ENCODE measurements around the gene PRKCA.

PRKCA gene

DNA sequence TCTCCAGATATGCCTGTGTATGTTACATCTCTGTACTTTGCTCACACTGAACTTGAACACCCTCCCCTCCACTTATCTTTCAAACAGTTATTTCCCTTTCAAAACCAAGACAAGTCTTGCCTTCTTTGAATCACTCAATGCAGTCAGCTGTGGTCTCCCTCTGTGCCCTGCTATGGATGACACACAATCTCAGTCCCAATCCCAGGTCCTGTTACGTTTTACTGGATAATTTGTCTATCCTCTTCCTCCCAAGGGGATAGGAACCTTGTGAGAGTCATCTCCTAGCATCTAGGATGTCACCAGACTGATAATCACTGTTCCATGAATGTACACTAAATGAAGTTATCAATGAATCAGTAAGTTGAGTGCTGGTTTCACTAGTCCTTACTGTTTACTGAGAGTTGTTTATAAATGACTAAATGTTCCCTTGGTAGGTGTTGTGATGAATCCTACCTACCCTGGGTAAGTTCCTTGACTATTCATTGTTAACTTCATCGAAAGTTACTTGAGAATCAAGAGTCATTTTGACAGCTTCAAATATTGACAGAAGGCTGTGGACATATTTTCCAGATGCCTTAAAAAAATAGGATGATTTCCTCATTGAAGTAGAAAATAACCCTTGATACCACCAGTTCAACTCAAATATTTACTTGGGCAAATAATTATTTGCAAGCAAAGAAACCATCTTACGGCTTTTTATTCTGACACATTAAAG lies 244.9 kb downstream of the PRKCA start:
- Mint-ChIP-seq H3K36me3 (ENCODE audit: insufficient read depth) (peaks cover 4% of the 10 kb centered on the region), H3K27ac (peak overlapping the region; percentile 55 to 95), H3K4me3 (peak overlapping the region; percentile 59 to 63), H3K27me3 (no peaks in the 10 kb centered on the region), H3K9me3 (no peaks in the 10 kb centered on the region), H3K4me1 (ENCODE audit: low read depth in 2 of 2) (peaks cover 30 to 39% of the 10 kb centered on the region in 2 donors)
- DNase-seq (no peak), ATAC-seq (replicated peaks) (no peak)

- peaks cover 4% of the 10 kb centered on the region for H3K36me3 Mint-ChIP-seq (ENCODE audit: insufficient read depth)
- DNase-seq = peak; percentile 6 to 20 (median 18)
- H3K27ac Mint-ChIP-seq = peak overlapping the region; percentile 55 to 95
- peaks cover 24 to 32% of the 10 kb centered on the region in 2 donors for H3K4me1 Mint-ChIP-seq (ENCODE audit: low read depth in 2 of 2)
- no peaks in the 10 kb centered on the region for H3K9me3 Mint-ChIP-seq
- H3K4me3 Mint-ChIP-seq = peak overlapping the region; percentile 59 to 63
- peak; percentile 95 for ATAC-seq (replicated peaks)
- H3K27me3 Mint-ChIP-seq = no peaks in the 10 kb centered on the region
These were observed 245.7 kb downstream of the PRKCA start for GRCh38 chr17:66548158-66548557.

DNA sequence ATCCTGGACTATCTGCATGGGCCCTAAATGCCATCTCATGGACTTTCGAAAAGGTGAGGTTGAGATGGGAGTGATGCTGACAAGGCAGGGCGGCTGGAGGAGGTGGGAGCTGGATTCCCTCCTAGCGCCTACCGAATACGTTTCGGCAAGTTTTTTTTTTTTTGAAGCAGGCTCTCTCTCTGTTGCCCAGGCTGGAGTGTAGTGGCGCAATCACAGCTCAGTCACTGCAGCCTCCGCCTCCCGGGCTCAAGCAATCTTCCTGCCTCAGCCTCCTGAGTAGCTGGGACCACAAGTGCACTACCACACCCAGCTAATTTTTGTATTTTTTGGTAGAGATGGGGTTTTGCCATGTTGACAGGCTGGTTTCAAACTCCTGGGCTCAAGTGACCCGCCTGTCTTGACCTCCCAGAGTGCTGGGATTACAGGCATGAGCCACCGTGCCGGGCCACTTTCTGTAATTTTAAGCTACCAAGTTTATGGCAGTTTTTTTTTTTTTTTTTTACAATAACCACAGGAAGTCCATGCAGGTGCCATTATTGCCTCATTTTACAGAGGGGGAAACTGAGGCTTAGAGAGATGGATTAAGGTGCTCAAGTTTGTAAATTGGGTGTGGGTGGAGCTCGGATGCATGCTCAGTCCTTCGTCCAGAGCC lies 246.4 kb downstream of the PRKCA start:
- Mint-ChIP-seq H3K27me3 (no peaks in the 10 kb centered on the region), H3K9me3 (no peaks in the 10 kb centered on the region), H3K4me3 (peak overlapping the region; percentile 59 to 63), H3K27ac (peak overlapping the region; percentile 55 to 95), H3K4me1 (ENCODE audit: low read depth in 2 of 2) (peaks cover 24 to 27% of the 10 kb centered on the region in 2 donors), H3K36me3 (ENCODE audit: insufficient read depth) (peaks cover 4% of the 10 kb centered on the region)
- ATAC-seq (replicated peaks) (no peak), DNase-seq (no peak)

DNA sequence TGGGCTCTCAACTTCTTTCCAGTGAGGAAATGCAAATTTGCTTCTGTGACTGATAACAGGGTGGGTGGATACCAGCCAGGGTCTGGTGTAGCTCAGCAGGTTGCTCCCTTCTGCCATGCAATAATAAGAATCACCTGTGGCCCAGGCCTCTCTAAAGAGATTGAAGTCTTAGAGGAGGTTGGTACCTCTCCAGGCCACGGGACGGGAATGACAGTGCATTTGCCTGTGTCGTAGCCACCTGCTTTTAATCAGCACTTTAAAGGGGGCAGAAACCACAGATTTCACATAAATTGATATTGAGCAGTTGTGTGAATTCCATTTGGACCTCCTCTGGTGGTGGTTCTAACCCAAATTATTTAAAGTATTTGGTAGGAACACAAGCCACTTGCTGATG lies 246.9 kb downstream of the PRKCA start:
- peak overlapping the region in 1 of 2 donors; percentile 63 for H3K4me3 Mint-ChIP-seq
- H3K27ac Mint-ChIP-seq = peak overlapping the region; percentile 55 to 95
- no peaks in the 10 kb centered on the region for H3K9me3 Mint-ChIP-seq
- H3K36me3 Mint-ChIP-seq (ENCODE audit: insufficient read depth) = peaks cover 4% of the 10 kb centered on the region
- H3K27me3 Mint-ChIP-seq = no peaks in the 10 kb centered on the region
- peaks cover 24 to 27% of the 10 kb centered on the region in 2 donors for H3K4me1 Mint-ChIP-seq (ENCODE audit: low read depth in 2 of 2)
- DNase-seq (no peak), ATAC-seq (replicated peaks) (no peak)

DNA sequence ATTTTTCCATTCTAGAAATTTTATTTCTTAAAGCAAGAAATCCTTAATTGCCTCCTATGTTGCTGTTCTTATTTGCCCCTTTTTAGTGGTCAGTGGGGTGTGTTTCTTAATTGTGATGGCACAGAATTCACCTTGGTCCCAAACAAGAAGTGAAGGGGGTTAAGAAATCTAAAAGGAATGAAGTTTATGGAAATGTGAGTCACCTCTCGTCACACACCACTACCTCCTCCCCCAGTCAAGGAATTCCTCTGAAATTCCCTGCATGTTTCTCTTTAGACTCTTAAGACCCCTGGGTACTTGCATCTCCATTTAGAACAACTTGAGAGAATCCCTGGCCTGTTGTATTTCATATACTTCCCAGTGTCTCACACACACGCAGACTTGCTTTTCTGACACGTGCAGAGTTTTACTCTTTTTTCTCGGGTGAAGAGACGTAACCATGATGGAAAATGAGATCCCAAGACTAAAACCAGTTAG lies 247.4 kb downstream of the PRKCA start:
- ATAC-seq (replicated peaks) (no peak), DNase-seq (no peak)
- H3K4me3 Mint-ChIP-seq = no peak overlapping the region
- peaks cover 5% of the 10 kb centered on the region for H3K36me3 Mint-ChIP-seq (ENCODE audit: insufficient read depth)
- no peaks in the 10 kb centered on the region for H3K27me3 Mint-ChIP-seq
- no peak overlapping the region for H3K27ac Mint-ChIP-seq
- peaks cover 24 to 27% of the 10 kb centered on the region in 2 donors for H3K4me1 Mint-ChIP-seq (ENCODE audit: low read depth in 2 of 2)
- H3K9me3 Mint-ChIP-seq = no peaks in the 10 kb centered on the region

GRCh38 chr17:66551839-66552238 lies 249.4 kb downstream of the PRKCA start:
- no peak for ATAC-seq (replicated peaks)
- Mint-ChIP-seq H3K9me3 (no peaks in the 10 kb centered on the region), H3K27ac (no peak overlapping the region), H3K36me3 (ENCODE audit: insufficient read depth) (peaks cover 3% of the 10 kb centered on the region), H3K27me3 (no peaks in the 10 kb centered on the region), H3K4me1 (ENCODE audit: low read depth in 2 of 2) (peaks cover 19 to 21% of the 10 kb centered on the region in 2 donors), H3K4me3 (no peak overlapping the region)
- DNase-seq = no peak

- Mint-ChIP-seq H3K27ac (no peak overlapping the region), H3K4me3 (no peak overlapping the region), H3K36me3 (ENCODE audit: insufficient read depth) (peaks cover 3% of the 10 kb centered on the region), H3K27me3 (no peaks in the 10 kb centered on the region), H3K4me1 (ENCODE audit: low read depth in 2 of 2) (peaks cover 14 to 16% of the 10 kb centered on the region in 2 donors), H3K9me3 (no peaks in the 10 kb centered on the region)
- no peak for DNase-seq
- ATAC-seq (replicated peaks) = no peak
These were observed 250.0 kb downstream of the PRKCA start for GRCh38 chr17:66552371-66552770.

GRCh38 chr17:66555605-66556004 lies 253.2 kb downstream of the PRKCA start:
- DNase-seq (no peak), ATAC-seq (replicated peaks) (no peak)
- H3K9me3 Mint-ChIP-seq = no peaks in the 10 kb centered on the region
- peaks cover 4% of the 10 kb centered on the region in 2 donors for H3K4me1 Mint-ChIP-seq (ENCODE audit: low read depth in 2 of 2)
- no peaks in the 10 kb centered on the region for H3K27me3 Mint-ChIP-seq
- no peak overlapping the region for H3K27ac Mint-ChIP-seq
- H3K36me3 Mint-ChIP-seq (ENCODE audit: insufficient read depth) = peaks cover 3% of the 10 kb centered on the region
- no peak overlapping the region for H3K4me3 Mint-ChIP-seq

GRCh38 chr17:66557200-66557599 lies 254.8 kb downstream of the PRKCA start:
- peaks cover 4% of the 10 kb centered on the region in 2 donors for H3K4me1 Mint-ChIP-seq (ENCODE audit: low read depth in 2 of 2)
- H3K27ac Mint-ChIP-seq = no peak overlapping the region
- H3K4me3 Mint-ChIP-seq = no peak overlapping the region
- no peaks in the 10 kb centered on the region for H3K9me3 Mint-ChIP-seq
- no peak for DNase-seq
- no peaks in the 10 kb centered on the region for H3K27me3 Mint-ChIP-seq
- no peak for ATAC-seq (replicated peaks)
- peaks cover 3% of the 10 kb centered on the region for H3K36me3 Mint-ChIP-seq (ENCODE audit: insufficient read depth)

DNA sequence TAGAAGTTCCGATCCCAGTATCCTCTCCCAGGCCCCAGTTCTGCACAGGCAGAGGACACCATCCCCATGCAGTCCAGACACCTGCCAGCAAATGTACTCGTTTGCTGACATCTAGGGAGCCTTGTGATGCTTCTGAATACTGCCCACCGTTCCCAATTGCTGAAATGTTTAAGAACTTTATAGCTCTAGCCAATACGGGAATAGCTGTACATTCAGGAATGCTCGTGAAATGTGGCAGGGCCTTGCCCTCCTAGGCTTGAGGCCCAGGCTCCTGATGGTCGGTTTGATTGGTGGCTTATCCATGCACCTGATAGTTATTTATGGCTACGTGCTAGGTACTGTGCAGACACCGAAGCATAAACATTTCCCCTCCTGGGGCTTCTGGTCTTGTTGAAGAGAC lies 255.5 kb downstream of the PRKCA start:
- peaks cover 4% of the 10 kb centered on the region in 2 donors for H3K4me1 Mint-ChIP-seq (ENCODE audit: low read depth in 2 of 2)
- peaks cover 6% of the 10 kb centered on the region for H3K36me3 Mint-ChIP-seq (ENCODE audit: insufficient read depth)
- peak overlapping the region in 1 of 2 donors; percentile 17 for H3K27ac Mint-ChIP-seq
- no peak for ATAC-seq (replicated peaks)
- H3K27me3 Mint-ChIP-seq = no peaks in the 10 kb centered on the region
- H3K4me3 Mint-ChIP-seq = no peak overlapping the region
- H3K9me3 Mint-ChIP-seq = no peaks in the 10 kb centered on the region
- DNase-seq = no peak

DNA sequence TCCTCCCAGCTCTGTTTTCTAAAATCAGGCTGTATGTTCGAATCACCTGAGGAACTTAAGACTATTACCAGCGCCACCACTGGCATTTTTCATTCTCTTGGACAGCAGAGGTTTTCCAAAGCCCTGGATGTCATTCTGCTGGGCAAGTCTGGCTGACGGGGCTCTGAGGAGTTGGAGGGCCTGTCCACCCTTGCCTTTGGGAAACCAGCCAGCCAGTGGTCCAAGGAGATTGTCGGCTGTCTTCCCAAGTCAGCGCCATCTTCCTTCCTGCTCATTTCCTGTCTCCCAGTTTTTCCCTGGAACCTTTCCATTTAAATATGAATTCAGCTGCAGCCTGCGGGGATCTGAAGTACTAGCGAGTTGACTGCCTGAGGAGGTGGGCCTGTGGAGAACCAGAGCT lies 258.3 kb downstream of the PRKCA start:
- Mint-ChIP-seq H3K27ac (no peak overlapping the region), H3K4me1 (ENCODE audit: low read depth in 2 of 2) (peaks cover 4 to 7% of the 10 kb centered on the region in 2 donors), H3K36me3 (ENCODE audit: insufficient read depth) (peaks cover 3% of the 10 kb centered on the region), H3K27me3 (no peaks in the 10 kb centered on the region), H3K4me3 (no peak overlapping the region), H3K9me3 (no peaks in the 10 kb centered on the region)
- ATAC-seq (replicated peaks) = no peak
- no peak for DNase-seq

GRCh38 chr17:66562119-66562518 lies 259.7 kb downstream of the PRKCA start:
- no peak overlapping the region for H3K4me3 Mint-ChIP-seq
- DNase-seq (no peak), ATAC-seq (replicated peaks) (no peak)
- H3K27me3 Mint-ChIP-seq = no peaks in the 10 kb centered on the region
- H3K9me3 Mint-ChIP-seq = no peaks in the 10 kb centered on the region
- H3K36me3 Mint-ChIP-seq (ENCODE audit: insufficient read depth) = peaks cover 3% of the 10 kb centered on the region
- peaks cover 7 to 10% of the 10 kb centered on the region in 2 donors for H3K4me1 Mint-ChIP-seq (ENCODE audit: low read depth in 2 of 2)
- H3K27ac Mint-ChIP-seq = no peak overlapping the region

GRCh38 chr17:66564992-66565465 lies 262.6 kb downstream of the PRKCA start:
- H3K9me3 Mint-ChIP-seq = no peaks in the 10 kb centered on the region
- H3K4me1 Mint-ChIP-seq (ENCODE audit: low read depth in 2 of 2) = peaks cover 7 to 9% of the 10 kb centered on the region in 2 donors
- H3K27ac Mint-ChIP-seq = peak overlapping the region in 1 of 2 donors; percentile 46
- no peaks in the 10 kb centered on the region for H3K27me3 Mint-ChIP-seq
- ATAC-seq (replicated peaks) (no peak), DNase-seq (no peak)
- peaks cover 3% of the 10 kb centered on the region for H3K36me3 Mint-ChIP-seq (ENCODE audit: insufficient read depth)
- H3K4me3 Mint-ChIP-seq = no peak overlapping the region

Measured in effector memory CD8-positive, alpha-beta T cell (primary cell).